Hair follicular keratinocyte (primary cell): ENCODE data around the gene MRPS33. TPM values are rescaled to one million over a fixed set of nuclear protein-coding genes. Genes with fewer than 3 reads are reported as not detected.

Experiments used
- total RNA-seq: library from RNA; depleted of rRNA; stranded (reverse); fragments of >200 nt; gene quantifications from 2 replicates; pipeline ENCODE4 v1.2.3, GENCODE V29; 2015

MRPS33 gene
- 42.2 and 50.4 TPM in 2 replicates for total RNA-seq

GRCh38 chr7:141014524-141015395, at the start of gene MRPS33:
Gene MRPS33, minus strand, starts transcription at chr7:141014952. Its CDS starts 4,319 bp downstream, at chr7:141010633.

Other genes with a start within 250 kb of the MRPS33 start
- gene BRAF, start 90.0 kb downstream of the MRPS33 start, total RNA-seq, result 9.4 and 13.9 TPM in 2 replicates
- under 0.01 TPM in 1 of 2 replicates, not detected in the other for gene TMEM178B, start 59.1 kb upstream of the MRPS33 start, total RNA-seq